ENCODE results near the gene DYNC1I2.

- no peak for TF ChIP-seq POLR2A (IDR thresholded peaks at IDR 0.05)
- no peak for TF ChIP-seq CTCF (IDR thresholded peaks at IDR 0.05)
Observed at GRCh38 chr2:171667041-171667440, 20.2 kb upstream of the DYNC1I2 start.
